HG02642 (cell line): Measurements from ENCODE around the gene EFNA5.

Source experiments
- ATAC-seq: cut with Tn5 transposase; IDR thresholded peaks from one replicate; pipeline ENCODE4 v1.9.1; 2021; ENCODE audit warnings: mild to moderate bottlenecking; ENCODE audit not compliant: unreplicated experiment, poor library complexity

The EFNA5 gene

DNA sequence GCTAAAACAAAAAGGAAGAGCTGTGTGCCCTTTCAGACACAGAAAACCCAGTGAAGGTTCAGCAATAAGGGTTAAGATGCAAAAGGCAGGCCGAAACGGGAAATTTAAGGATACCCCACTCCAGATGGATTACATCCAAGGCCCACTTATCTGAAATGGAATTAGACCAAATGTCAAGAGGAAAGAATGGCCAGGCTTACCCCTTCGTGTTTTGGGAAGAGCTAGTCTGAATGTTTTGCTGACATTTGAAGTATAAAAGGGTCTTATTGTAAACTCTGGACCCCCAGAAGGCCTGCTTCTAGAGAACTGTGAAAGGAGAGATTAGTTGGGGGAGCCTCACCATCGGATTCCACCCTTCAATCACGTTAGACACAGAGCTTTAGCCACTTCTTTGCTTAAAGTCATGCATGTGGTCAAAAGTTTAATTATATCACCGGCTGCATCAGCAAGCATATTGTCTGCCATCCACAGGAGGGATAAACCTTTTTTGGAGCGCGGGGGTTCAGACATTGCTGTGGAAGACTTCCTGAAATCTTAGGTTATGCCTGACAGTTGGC, 93.3 kb downstream of the EFNA5 start:
- no peak for ATAC-seq

DNA sequence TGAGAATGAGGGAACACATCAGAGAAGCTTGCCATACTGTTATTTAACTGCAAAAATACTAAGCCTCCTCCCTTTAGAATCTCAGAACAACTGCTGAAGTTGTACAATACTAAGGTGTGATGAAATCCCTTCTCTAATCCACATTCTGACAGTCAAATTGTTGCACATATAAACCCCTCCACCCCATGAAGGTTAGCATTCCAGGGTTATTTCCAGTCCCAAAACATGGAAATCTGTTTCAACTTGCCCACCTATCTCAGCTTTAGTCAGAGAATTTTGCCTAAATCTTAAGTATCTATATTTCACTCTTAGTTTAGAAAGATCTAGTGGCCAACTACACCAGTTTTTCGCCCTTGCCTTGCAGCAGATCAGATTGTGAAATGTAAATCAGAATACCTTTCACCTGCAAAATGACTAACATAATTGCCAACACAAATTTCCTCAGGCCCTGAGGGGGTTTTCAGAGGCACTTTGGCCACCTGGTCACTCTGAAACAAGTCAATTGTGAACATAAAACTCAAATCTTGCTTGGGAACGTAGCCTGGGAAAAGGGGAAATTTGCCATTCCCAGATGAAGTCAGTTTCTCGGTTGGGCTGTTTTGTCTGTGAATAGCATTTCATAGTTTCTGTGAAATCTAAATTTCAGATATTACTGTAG, 93.9 kb downstream of the EFNA5 start:
- ATAC-seq = no peak

DNA sequence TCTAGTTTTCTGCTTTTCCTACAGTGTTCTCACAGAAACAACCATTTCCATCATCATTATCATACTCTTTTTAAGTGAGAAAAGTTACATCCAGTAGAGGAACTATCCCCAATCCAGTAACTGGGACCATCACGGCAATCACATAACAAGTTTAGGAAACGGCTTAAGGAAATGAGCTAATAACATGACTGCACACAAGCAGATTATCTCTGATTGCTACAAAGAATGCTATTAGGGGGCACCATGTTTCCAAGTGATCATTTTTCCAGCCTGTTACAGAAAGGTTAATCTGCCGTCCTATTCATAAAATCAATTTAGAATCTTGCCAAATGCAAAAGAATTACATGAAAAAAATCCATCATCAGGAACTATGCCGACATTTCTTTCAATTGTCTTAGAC, 94.6 kb downstream of the EFNA5 start:
- no peak for ATAC-seq

DNA sequence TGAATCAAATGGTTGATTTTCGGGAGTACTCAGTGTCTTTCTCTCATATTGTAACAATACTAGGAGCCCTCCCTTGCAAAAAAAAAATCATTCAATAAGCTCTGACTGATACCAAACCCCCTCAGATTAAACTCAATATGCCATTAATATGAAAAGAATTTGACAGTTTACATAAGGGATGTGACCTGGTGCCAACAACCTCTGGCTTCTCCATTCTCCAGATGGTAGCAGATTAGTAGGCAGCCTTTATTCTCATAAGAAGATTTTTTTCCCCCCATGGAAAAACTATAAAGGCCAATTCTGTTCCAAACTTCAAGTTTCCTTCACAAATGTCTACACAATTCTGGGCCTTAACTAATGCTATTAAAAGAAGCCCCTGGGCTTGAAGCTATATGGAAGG, 96.5 kb downstream of the EFNA5 start:
- no peak for ATAC-seq

DNA sequence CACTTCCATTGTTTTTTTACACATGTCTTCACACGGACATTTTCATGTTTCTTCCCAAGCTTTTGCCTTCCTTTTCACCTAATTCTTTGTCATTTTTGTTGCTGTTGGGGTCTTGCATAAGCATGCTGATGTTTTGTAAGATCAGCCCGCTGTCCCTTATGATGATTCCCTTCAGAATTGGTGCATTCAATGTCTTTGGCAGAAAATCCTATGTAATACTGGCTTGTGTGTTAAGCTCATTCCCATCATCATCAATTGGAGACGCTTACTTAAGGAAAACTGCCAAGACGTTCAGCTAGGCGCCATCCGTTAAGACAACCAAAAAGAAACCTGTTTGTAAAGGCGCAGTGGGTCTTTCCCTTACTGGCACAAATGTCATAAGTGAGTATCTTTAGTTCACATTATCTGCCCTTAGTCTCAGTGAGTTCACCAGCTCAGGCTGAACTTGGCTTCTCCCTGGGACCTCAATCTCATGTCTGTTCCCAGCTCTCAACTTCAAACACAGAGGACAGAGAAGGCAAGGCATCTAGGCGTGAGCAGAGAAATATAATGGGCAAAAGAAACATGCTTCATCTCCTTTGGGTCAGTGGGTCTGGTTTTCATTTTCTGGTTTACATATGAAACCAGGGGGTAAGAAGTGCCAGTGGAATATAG, 97.9 kb downstream of the EFNA5 start:
- no peak for ATAC-seq

DNA sequence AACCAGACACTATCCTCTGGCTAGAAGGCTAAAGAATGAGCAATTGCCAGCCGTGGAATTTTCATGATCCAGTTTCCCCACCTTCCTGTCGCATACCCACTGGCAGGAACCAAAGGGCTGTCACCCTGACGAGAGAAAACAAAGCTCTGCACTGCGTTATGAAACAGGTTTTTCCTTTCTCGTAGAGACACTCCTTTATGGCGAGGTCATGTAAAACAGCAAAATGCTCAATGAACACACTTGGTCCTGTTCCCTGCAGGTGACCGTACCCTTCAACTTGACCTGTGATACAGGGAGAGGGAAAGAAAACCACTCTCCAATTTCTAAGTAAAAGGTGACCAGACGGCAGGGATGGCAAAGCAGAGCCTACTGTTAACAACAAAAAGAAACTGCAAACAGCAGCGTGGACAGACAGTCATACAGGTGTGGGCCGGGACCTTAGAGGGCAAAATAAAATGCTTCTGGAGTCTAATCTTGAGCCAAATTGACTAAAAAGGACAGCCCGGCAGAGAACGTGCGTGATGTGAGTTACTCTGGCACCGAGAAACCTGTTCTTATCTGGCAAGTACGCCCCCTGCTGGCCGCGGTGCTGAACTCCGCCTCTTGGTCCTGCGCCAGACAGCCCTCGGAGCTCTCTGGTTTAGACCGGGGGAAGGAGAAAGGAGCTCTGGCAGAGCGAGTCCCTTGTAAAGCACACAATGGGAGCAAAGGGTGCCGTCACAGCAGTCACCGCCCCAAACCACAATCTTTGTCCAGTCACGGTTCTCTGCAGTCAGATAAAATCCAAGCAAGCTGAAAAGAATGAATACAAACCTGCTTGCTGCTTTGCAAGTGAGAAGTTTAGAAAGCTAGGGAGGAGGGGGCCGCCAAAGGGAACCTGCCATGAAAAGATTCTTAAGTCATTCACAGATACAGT, 98.9 kb downstream of the EFNA5 start:
- peak; percentile 64 for ATAC-seq

DNA sequence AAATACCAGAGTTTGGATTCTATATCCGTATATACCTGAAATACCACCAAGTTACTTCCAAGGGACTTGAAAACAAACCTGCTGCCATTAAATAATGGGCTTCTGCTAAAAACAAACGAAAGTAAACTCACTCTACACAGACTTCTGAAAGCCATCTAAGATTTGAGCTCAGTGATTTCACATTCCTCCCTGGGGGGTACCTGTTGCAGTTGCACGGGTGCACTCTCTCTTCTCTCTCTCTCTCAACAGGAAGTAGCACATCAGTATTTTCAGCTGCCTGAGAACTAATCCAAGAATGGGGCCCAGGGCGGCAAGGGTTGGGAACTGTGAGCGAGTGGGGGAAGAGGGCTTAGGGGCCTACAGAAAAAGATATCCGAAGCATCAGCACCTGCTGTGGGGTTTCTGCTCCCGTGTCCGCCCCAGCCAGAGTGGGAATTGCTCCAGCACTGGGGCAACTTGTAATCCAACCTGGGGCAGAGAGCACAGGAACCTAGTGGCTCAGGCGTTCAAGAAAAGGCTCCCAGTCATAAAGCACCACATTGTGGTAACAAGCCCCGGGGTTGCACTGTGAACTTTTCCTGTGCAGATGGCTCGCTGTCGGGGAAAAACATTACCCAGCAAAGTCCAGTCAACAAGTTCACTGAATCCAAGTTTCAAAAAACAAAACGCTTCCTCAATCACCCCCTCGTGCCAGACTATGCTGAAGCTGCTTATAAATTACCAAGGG, 99.8 kb downstream of the EFNA5 start:
- peak; percentile 85 for ATAC-seq

DNA sequence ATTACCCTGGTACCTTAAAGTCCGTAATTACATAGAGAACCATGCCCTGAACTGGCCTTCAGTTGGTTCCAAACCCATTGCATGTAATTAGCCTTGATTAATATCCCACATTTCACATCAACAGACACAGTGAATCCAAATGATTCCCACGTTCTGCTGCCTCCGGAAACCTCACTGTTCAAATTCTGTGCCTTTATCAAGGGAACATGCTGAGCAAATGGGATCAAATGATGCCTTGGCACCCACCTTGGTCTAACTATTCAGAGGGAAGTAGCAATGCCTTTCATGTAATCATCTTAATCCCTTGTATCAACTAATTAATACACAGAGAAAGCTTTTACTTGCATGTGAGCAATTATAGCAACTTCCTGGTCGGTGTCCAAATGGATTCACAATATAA, 100.6 kb downstream of the EFNA5 start:
- no peak for ATAC-seq

DNA sequence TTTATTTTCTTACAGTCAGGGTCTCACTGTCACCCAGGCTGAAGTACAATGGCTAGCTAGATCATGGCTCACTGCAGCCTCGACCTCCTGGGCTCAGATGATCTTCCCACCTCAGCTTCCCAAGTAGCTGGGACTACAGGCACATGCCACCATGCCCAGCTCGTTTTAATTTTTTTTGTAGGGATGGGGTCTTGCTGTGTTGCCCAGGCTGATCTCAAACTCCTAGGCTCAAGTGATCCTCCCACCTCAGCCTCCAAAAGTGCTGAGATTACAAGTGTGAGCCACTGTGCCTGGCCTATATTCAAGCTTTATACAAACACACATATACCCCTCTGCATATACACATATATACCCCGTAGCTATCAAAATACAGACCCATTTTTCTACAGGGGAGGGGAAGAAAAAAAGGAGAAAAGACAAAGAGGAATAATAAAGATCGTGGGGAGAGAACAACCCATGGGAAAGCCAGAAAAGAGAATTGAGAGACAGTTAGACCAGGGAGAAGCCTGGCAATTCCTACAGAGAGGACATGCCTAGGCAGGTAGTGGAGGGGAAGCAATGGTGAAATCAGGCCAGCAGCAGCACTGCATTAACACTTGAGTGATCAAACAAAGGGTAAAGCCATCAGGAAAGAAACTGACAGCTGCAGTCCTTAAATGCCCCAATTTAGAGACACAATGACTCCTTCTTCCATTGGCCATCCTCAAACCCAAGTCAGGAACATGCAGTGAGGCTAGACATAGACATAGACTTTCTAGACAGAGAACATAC, 102.7 kb downstream of the EFNA5 start:
- ATAC-seq = no peak

DNA sequence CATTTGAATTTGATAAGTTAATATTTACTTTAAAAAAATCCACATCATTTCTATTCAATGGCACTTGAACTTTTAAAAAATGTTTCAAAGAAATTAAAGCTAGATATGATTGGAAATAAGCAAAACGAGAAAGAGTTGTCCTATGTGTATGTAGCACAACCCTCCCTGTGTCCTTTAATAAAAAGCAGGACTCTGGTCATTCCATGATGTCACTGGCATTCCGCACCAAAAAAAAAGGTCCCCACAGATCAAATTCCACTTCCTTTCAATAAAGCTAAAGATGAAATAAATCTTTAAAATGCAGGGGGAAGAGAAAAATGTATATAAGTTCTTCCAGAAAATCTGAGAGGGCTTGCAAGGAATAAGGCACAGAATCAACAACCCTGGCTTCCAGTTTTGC, 103.8 kb downstream of the EFNA5 start:
- ATAC-seq = no peak

DNA sequence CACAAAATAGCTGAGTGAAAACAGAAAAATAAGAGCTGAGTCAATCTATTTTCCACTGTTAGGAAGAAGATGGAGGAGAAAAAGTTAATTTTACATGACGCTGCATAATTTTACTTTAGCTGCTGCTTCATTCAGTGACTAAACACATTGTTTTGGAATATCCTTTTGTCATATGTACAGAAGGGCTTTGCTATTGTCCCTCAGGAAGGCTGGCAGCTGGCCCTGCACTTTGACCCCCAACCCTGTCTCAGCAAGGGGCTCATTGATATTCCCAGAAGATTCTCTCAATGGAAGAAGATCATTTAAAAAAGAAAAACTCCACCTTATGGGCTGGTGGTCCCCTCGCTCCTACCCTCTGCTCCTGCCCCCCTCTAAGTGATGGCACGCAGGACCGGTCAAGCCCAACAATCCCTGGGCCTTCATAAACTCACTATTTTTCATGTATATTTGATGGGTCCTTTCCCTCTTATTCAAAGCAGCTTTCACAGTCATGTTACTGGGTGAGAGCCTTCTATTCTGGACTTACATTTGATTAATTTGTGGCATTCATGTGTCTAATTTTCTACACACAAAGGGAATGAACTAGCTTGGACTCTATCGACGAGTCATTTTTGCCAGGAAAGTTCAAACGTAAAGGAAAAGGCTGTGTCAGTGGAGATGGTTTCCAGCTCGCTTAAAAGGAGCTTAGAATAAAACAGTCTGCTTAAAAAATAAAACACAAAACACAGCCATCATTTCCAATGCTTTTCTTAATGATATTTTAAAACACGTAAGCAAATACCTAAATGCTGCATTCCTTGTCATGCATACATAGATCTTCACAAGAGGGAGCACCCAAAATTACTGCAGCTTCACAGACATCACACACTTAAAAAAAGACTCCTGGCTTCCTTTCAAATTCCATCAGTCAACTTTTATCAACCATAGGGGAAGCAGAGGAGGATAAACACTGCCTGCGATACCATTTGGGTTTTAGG, 104.7 kb downstream of the EFNA5 start:
- no peak for ATAC-seq

DNA sequence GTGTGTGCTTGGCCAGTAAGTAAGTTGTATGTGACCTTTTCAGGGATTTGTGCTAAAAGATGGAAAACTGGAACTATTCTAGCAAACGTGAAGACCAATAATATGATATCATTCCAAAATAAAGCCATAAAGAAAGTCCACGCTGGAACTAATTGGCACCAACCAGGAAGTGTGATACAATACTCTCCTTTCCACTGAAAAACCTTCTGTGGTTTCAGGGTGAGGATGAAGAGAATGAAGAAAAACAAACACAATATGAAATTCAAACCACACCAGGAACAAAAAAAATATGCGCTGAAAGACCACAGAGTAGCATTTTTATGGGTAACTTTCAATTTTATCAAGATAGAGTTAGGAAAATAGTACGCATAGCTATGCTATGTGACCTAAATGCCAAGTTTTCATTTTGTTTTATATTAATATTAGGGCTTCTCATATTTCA, 105.8 kb downstream of the EFNA5 start:
- no peak for ATAC-seq

DNA sequence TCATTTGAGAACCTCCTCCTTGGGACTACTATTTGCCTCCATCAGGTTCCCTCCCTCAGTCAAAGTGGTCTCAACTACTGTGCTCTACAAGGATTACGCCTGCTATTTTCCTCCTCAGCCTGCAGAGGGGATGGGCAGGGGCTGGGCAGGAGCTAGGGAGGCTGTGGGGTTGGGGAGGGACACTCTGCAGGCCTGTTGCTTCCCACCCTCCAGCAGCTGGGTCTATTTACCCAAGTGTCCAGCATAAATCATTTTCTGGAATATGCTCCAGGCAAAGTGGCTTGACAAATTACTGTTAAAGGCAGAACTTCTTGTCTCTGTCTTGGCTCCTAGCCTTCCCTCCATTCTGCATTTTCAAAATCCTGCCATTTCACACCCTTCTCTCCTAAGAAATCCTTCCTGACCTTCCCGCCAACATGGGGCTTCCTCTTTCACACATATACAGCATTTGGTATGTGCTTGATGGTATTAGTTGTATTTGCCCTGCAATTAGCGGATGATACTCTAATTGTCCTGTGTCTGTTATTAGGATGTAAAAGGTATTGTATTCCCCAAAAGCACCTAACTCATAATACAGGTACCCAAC, 106.7 kb downstream of the EFNA5 start:
- no peak for ATAC-seq

DNA sequence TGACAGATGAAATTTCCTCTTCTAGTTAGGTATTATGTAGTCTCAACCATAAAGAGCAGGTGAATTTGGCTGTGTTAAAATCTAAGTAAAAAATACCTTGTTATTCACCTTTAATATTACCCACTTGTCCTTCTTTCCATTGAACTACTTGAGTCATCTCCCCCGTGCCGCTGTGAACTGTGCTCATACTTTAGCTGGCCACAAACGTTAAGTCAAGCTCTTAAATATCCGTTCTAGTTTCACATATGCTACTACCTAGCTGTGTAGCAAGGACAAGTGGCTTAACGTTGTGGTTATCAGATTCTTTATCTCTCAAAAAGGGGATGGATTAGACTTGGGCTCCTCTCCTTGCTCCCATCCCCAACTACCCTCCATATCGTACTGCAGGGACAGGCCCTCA, 110.4 kb downstream of the EFNA5 start:
- ATAC-seq = no peak

DNA sequence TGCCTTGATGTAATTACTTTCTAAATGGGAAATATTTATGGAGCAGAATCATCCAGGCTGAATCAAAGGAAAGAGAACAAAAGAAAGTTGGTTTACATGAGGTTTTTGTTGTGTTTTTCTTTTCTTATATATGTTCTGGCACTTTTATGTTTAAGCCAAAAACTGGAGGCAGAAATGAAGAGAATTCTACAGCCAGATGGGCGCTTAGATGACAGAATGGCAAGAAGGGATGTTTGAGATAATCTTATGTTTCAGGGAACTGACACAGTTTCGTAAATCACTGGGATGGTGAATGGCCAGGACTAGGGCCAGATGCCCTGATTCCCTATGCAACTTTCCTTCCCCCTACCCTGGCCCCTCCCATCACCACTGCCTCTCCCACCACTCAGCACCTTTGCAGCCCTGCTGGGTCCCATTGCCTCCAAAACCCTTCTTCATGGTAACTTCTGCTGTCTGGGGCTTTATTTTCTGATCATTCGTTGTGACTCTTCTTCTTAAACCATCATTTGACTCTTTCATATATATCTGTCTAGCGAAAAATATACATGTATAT, 111.8 kb downstream of the EFNA5 start:
- no peak for ATAC-seq

DNA sequence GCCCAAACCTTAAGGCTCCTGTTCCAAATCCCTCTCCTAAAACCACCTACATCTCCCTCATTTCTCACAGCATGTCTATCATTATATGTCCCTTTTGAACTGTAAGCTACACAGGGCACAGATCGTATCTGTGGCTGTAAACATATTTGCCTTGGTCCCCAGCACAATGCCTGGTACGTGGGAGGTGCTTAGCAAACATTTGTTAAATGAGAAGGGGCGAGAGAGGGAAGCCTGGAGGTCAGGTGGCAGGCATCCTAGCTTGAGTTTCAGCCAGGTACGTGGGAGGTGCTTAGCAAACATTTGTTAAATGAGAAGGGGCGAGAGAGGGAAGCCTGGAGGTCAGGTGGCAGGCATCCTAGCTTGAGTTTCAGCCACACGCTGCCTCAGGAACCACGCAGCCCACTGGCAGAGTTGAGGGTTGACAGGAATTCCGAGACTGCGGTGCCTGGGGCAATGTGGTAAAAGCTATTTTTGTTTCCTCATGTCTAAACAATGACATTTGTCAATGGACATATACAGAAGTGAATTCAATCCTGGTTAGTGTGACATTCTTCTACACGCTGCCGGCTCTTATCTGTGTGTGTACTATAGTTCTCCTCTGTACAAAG, 113.6 kb downstream of the EFNA5 start:
- no peak for ATAC-seq

DNA sequence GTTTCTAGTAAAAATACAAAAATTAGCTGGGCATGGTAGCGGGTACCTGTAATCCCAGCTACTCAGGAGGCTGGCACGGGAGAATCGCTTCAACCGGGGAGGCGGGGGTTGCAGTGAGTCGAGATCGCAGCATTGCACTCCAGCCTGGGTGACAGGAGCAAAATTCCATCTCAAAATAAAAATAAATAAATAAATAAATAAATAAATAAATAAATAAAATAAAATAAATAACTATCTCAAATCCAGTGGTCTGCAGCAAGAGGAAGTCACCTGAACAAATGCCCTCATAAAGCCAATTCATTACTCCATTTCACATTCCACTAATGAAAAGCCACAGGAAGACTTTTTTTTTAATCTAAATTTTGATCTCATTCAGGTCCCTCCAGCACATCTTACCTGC, 114.2 kb downstream of the EFNA5 start:
- ATAC-seq = no peak
